GM18861 (cell line): ENCODE data around the gene HOXA2.

Experiments
- ATAC-seq: cut with Tn5 transposase; IDR thresholded peaks from one replicate; pipeline ENCODE4 v1.9.1; 2021; ENCODE audit not compliant: unreplicated experiment

The HOXA2 gene

DNA sequence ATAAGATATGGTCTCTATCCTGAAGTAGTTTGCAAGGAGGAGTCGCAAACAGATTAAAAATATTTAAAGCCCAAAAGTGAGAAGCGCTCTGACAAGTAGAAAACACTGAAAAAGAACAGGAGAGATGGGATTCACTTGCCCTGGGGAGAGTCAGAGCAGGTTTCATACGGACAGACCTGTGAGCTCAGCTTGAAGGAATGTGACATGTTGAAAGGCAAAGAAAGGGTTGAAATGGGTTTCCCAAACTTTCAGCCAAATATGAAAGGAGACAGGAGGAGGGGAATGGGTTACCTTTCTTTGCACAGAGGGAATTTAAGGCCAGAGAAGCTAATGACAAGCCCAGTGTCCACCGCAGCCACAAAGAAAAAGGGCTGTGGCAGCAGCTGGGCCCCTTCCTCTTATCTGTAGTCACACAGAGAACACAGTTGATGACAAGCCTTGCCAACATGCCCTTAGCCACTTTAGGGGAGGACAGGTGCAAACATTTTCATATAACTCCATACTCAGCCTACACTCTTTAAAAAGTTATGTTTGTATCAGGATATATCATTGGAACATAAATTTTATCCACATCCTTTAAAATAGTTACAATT is 21.5 kb downstream of the HOXA2 start:
- ATAC-seq = no peak

DNA sequence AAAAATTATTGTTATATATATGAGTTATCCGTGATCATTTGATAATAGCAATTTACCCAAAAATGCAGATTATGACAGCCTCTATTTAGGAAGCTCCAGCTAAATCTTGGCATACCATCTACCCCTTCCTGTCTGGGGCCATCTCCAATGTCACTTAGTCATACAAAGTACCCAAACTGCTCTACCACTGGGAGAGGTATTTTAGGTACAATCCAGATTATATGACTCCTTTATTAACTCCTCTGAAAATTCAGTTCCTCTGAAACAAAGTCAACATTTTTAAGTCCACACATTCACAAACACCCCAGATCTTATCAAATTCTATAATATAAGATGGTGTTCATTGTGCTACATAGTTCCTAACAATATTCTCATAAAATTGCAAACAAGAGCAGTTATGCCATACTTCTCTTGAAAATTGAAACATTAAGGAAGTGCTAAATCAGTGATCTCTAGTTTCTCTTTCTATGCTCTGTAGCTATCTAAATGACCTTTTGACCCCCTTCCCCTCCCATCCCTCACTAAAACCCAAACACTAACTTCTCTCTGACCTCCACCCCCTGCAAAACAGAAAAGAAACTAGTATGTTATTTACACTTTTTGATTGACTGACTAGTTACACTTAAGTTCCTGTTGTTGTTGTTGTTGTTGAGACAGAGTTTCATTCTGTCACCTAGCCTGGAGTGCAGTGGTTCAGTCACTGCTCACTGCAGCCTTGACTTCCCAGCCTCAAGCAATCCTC is 23.1 kb downstream of the HOXA2 start:
- ATAC-seq = no peak

- ATAC-seq = no peak
These were observed 23.8 kb downstream of the HOXA2 start for GRCh38 chr7:27078616-27079233.

GRCh38 chr7:27073076-27073475 is 29.4 kb downstream of the HOXA2 start:
- ATAC-seq = no peak

DNA sequence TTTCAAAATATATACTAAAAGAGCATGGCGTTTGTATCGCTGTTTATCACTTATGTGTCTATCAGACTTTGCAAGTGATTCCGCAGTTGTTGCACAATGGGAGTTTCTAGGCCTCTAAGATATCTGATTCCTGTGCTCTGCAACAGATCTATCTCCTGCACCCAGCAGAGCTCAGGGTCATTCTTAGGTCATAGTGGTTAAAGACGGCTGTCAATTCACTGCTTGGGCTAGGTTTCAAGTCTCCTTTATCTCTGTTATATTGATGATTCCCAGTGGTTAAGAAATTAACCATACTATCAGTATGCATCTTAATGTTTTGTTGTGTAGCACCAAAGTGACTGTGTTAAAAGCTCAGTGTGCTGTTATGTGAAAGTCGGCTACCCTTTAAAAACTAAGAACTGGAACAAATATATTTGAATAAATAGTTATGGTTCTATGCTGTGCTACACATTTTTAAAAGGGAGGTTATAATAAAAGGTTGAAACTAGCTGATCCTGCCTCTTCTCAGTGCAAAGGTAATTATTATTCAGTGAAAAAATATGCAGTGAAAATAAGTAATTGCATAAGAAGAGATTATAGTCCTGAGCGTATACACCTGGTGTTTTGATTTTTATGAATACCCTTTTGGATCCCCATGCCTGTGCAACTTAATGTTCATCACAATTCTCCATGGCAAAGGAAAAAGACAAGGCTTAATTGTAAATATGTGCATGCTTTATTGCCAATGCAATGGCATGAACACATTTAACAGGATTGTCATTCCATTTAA is 30.7 kb downstream of the HOXA2 start:
- ATAC-seq = no peak

DNA sequence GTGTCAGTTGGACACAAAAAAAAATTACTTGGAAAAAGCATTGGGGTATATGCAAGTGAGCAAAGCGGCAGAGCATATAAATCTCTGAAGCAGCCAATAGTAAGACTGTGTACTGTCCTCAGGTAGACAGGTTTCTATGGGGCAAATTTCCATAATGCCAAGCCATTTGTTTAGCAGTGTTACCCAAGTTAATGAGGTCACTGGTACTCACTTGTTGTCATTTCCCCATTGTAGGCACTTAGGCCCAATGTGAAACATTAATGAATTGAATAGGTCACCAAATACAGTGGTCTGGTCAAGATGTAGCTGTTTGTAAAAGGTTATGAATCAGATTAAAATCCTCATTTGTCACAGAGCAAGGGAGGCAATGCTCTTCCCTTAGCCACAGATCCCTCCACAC is 34.2 kb downstream of the HOXA2 start:
- no peak for ATAC-seq

GRCh38 chr7:27066148-27066547 is 36.3 kb downstream of the HOXA2 start:
- ATAC-seq = no peak

GRCh38 chr7:27065709-27066108 is 36.8 kb downstream of the HOXA2 start:
- no peak for ATAC-seq

DNA sequence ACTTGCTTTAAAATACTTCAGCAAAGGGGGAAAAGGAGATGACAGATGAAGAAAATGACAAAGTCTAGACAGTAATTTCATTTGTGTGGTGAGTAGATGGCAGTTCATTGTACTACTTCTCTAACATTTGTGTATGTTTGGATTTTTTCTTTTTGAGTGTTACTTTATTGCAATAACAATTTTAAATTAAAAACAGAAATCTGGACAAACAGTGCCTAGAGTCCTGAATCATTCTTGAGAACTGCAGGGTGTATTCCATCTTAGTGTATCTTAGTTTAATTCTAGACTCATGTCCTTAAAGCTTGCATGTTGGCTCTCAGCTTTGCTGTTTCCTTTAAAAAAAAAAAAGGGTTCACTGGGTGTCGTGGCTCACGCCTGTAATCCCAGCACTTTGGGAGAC is 37.8 kb downstream of the HOXA2 start:
- ATAC-seq = no peak

DNA sequence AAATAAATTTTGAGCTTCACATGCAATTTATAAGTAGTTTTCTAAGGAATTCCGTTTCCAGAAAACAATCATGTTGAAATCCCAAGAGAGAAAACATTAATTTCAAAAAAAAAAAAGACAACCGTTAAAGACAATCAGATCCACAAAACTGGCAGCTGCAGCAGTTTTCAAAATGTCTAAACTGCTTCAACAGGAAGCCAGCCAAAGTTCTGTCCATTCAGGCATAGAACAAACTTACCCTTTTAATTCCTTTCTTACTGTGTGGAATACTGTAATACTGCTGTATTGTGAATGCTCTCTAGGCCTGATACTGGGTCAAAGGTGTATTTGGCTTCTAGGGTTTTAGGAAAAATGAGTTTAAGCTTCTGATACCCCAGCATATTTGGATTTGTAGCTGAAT is 38.3 kb downstream of the HOXA2 start:
- no peak for ATAC-seq

- no peak for ATAC-seq
These were observed 39.5 kb downstream of the HOXA2 start for GRCh38 chr7:27062946-27063345.

- ATAC-seq = no peak
These were observed 49.3 kb downstream of the HOXA2 start for GRCh38 chr7:27053153-27053552.

DNA sequence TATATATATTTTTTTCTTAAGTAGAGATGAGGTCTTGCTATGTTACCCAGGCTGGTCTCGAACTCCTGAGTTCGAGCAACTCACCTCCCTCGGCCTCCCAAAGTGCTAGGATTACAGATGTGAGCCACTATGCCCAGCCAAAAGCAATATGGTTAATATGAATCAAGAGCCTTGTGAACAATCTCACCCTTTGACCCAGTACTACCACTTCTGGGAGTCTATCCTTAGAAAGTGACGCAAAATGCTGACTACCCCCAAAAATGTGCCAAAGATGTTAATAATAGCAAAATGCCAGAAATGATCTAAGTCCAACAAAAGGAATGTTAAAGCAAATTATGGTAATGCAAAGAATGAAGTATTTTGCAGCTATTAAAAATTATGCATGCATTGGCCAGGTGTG is 51.0 kb downstream of the HOXA2 start:
- ATAC-seq = no peak
